NCI-H2196 (cell line): Measurements from ENCODE around the gene APLP1.
"Not testable (repeated sequence)": the region's sequence is repeated elsewhere in the genome, so short reads cannot be mapped to it uniquely, and the experiment has no call there.

Source experiments
- DNase-seq: peaks from one replicate; lab custom pipeline; 2025; ENCODE audit not compliant: unreplicated experiment; lab: John Stamatoyannopoulos, UW

APLP1 gene

GRCh38 chr19:35868172-35868822 is at the start of gene APLP1:
TSS of gene APLP1 (plus strand) at chr19:35868574. CDS start at chr19:35868637, 63 bp downstream.
- peak; percentile 72 for DNase-seq

- no peak for DNase-seq
These were observed 45.8 kb upstream of the APLP1 start for GRCh38 chr19:35822579-35822978.

- no peak for DNase-seq
These were observed 44.2 kb upstream of the APLP1 start for GRCh38 chr19:35824150-35824549.

GRCh38 chr19:35828692-35829301 is 39.6 kb upstream of the APLP1 start:
- no peak for DNase-seq

- DNase-seq, result no peak
These were observed 37.4 kb upstream of the APLP1 start for GRCh38 chr19:35830986-35831385.

- no peak for DNase-seq
These were observed 36.3 kb upstream of the APLP1 start for GRCh38 chr19:35832054-35832453.

- no peak for DNase-seq
These were observed 34.4 kb upstream of the APLP1 start for GRCh38 chr19:35833972-35834371.

- not testable (repeated sequence) for DNase-seq
These were observed 32.3 kb upstream of the APLP1 start for GRCh38 chr19:35836096-35836495.

GRCh38 chr19:35841961-35842595 is 26.3 kb upstream of the APLP1 start:
- no peak for DNase-seq

- no peak for DNase-seq
These were observed 25.6 kb upstream of the APLP1 start for GRCh38 chr19:35842666-35843272.

- peak; percentile 42 for DNase-seq
These were observed 24.5 kb upstream of the APLP1 start for GRCh38 chr19:35843676-35844481.

GRCh38 chr19:35844482-35845214 is 23.7 kb upstream of the APLP1 start:
- DNase-seq, result no peak

- DNase-seq, result peak; percentile 24
These were observed 22.9 kb upstream of the APLP1 start for GRCh38 chr19:35845215-35846037.

- peak; percentile 10 for DNase-seq
These were observed 22.2 kb upstream of the APLP1 start for GRCh38 chr19:35846038-35846668.

GRCh38 chr19:35847911-35848310 is 20.5 kb upstream of the APLP1 start:
- no peak for DNase-seq

- DNase-seq, result no peak
These were observed 19.9 kb upstream of the APLP1 start for GRCh38 chr19:35848486-35848885.

- no peak for DNase-seq
These were observed 19.4 kb upstream of the APLP1 start for GRCh38 chr19:35848919-35849505.

- DNase-seq, result no peak
These were observed 17.0 kb upstream of the APLP1 start for GRCh38 chr19:35851213-35852028.
